HUDEP-2 (cell line): ENCODE measurements around the gene IL1R1.
"Not testable (repeated sequence)": the region's sequence is repeated elsewhere in the genome, so short reads cannot be mapped to it uniquely, and the experiment has no call there.

Experiments used
- DNase-seq, 76 experiments: peaks; one replicate each; lab custom pipeline; 2025; ENCODE audit not compliant: unreplicated experiment in 76 of 76; lab: John Stamatoyannopoulos, UW

The IL1R1 gene

DNA sequence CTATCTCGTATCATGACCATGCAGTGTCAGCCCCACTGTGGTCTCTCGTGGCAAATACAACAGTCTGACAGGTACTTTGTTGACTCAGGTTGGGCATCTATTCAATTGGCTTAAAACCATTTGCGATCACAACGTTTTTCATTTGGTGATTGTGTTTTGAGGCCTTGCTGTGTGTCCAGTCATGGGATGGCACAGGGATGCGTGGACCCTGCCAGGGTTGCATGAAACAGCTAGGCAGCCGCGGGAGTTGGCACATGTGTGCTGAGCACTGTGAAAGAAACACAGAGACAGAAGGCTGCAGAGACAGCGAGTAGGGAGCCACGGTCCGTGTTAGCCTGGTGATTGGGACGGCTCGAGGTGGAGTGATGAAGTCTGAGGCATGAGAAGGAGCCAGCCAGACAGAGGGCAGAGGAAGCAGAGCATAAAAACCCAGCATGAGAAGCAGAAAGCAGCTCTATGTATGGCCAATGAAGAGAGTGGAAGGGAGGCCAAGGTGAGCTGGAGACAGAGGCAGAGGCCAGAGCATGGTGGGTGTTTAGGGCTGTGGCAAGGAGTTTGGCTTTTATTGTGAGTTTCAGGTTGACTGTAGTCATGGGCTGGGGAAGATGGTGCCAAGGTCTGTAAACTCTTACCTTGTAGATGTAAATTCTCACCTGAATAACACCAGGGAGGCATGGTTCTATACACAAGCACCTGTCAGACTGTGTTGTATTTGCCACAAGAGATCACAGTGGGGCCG lies 31.8 kb upstream of the IL1R1 start:
- DNase-seq, result no peak

DNA sequence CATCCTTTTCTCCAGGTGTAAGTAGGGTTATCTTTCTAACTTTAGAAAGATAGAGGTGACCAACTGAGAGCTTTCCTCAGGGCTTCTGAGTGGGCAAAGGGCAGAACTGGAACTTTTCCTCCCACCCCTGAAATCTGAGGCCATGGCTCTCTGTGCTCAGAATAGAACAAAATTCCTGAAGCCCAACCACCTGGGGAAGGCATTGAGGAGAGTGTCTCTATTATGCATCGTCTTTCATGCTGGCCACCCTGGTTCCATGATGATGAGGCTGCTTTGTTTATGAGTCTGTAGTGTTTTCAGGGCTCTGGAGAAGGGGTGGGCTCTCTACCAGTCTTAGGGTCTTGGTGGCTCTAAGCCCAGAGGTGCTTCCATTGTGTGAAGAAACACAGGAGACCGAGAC lies 30.7 kb upstream of the IL1R1 start:
- DNase-seq, result no peak

DNA sequence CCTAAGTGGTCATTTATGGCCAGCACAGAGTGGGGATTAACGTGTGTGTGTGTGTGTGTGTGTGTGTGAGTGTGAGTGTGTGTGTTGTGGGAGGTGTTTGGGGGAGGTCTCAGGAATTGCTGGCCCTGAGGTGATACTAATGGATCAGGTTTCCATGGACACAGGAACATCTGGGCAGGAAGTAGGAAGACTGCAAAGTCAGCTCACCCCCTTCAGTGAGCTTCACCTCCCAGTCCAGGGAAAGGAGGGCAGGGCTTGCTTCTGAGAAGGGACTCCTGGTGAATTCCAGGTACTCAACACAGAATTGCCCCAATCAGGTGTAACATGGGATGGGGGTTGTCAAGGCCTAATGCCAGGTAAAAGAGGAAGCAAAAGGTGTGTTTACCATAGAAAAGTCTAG lies 30.3 kb upstream of the IL1R1 start:
- DNase-seq, result no peak

GRCh38 chr2:102112692-102113665 lies 29.6 kb upstream of the IL1R1 start:
- DNase-seq, result no peak

GRCh38 chr2:102114290-102114721 lies 28.2 kb upstream of the IL1R1 start:
- DNase-seq, result no peak

GRCh38 chr2:102114851-102115497 lies 27.6 kb upstream of the IL1R1 start:
- DNase-seq, result no peak

DNA sequence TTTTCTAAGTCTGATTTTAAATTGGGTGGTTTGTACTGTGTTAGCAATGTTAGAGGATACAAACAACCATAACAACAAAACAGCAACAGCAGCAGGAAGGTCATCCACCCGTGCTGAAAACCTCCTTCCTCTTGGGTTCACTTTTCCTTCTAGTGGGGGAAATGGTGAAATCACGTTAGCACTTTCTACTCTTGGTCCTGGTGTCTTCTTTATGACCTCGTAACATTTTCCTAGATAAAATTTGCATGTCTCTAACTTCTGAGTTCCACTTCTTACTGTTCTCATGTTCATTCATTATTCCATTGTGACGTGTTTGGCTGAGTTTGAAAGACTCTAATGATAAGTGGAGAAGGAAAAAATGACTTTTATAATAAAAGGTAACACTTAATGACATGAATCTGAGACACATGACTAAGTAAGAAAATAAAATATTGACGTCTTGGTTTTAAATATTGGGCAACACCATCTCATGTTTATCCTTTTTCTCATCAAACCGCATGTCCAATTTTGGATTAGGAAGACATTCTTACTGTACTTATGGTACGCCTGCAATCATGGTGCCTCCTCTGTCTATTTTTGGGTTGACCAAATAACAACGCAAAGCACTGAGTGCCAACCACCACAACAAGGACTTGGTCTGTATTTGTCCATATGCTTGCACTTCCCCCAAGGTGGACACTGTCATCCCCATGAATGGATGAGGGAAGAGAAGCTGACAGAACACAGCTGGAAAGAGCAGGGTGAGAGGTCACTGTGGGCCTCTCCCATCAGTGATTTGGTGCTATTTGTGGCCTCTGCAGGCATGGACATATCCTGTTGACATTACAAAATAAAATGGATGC lies 25.7 kb upstream of the IL1R1 start:
- DNase-seq, result no peak

- DNase-seq, result no peak
These were observed 25.1 kb upstream of the IL1R1 start for GRCh38 chr2:102117472-102117858.

- DNase-seq, result no peak
These were observed 23.3 kb upstream of the IL1R1 start for GRCh38 chr2:102119255-102119654.

- no peak for DNase-seq
These were observed 22.3 kb upstream of the IL1R1 start for GRCh38 chr2:102120261-102120660.

DNA sequence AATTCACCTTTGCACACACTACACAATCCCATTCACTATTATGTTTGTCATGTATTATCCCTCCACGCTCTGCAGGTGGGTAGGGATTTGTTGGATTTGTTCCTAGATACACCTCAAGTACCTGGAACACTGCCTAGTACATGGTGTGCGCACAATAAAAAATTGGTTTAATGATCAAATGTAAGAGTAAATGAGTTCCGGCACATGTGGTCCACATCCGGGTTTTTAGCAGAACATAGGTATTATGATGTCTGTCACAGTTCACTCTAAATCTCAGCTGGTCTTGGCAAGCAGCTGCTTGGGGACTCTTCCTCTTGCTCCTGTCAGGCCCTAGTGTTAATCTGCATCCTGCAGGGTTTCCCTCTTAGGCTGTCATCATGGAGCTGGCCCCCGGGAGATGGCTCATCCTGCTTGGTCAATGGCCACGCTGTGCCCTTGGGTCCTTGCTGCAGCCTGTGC lies 21.8 kb upstream of the IL1R1 start:
- no peak for DNase-seq

DNA sequence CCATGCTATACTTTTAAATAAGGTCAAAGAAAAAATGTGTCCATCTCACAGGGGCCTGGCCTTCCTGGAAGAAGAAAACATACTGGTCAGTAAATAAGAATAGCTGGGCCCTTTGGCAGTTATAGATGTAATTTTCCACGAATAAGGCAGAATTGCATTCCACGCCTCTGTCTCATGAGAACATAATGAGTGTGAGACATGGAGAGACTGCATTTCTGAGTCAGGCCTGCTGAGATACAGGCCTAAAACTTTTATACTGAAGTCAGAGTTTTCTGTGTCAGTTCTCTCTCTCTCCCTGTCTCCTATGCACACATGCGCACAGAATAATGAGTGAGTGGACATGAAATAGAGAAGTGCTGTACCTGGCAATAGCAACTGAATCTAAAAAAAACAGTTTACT lies 20.4 kb upstream of the IL1R1 start:
- DNase-seq, result no peak

DNA sequence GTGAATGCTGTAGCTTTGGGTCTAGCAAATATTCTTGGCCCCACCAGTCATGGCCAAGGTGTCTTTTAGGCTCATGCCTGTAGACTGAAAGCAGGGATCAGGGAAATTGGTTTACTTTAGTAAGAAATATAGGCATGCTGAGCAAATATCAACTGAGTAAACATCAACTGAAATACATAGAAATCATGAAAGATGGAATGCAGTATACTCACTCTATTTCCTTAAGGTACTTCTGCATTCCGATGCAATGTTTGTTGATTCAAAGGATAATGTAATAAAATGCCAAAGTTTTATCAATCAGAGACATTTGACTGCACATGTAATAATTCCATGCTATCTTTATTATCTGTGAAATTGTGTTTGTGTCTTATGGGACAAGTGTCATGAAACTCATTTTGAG lies 19.6 kb upstream of the IL1R1 start:
- no peak for DNase-seq

DNA sequence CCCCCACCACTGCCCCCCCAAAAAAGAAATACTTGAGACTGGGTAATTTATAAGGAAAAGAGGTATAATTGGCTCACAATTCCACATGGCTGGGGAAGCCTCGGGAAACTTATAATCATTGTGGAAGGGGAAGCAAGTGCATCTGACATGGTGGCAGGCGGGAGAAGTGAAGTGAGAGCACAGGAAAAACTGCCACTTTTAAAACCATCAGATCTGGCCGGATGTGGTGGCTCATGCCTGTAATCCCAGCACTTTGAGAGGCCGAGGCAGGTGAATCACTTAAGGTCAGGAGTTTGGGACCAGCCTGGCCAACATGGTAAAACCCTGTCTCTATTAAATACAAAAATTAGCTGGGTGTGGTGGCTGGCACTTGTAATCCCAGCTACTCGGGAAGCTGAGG lies 18.1 kb upstream of the IL1R1 start:
- DNase-seq, result not testable (repeated sequence)

- DNase-seq, result no peak
These were observed 16.4 kb upstream of the IL1R1 start for GRCh38 chr2:102126169-102126568.

DNA sequence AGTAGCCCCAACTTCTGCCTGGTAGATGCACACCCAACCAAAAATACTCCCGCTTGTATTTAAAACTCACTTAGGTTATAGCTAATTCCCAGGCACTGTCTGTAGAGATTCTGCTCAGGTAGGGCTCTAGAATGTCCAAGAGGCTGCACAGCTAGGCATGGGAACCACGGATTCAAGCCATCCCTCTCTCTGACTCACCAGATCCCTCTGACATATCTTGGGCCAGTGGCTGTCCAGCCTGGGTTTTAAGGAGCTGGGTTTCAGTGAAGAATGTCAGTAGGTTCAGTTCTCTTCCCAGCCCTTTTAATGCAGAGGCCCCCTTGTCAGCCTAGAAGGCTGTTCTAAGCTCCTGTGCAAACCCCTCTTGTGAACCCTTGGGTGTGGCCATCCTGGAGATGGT lies 15.9 kb upstream of the IL1R1 start:
- no peak for DNase-seq

DNA sequence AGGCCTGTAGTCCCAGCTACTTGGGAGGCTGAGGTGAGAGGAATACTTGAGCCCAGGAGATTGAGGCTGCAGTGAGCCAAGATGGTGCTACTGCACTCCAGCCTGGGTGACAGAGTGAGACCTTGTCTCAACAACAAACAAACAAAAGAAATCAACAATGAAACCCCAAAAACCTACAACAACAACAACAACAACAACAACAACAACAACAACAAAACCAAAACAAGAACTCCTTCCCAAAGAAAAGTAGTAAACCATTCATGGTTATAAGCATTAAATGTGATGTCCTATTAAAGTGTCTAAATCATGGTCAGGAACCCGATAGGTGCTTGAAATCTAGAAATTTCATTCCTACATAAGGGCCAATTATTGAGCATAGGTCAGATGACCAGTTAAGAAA lies 13.5 kb upstream of the IL1R1 start:
- no peak for DNase-seq

DNA sequence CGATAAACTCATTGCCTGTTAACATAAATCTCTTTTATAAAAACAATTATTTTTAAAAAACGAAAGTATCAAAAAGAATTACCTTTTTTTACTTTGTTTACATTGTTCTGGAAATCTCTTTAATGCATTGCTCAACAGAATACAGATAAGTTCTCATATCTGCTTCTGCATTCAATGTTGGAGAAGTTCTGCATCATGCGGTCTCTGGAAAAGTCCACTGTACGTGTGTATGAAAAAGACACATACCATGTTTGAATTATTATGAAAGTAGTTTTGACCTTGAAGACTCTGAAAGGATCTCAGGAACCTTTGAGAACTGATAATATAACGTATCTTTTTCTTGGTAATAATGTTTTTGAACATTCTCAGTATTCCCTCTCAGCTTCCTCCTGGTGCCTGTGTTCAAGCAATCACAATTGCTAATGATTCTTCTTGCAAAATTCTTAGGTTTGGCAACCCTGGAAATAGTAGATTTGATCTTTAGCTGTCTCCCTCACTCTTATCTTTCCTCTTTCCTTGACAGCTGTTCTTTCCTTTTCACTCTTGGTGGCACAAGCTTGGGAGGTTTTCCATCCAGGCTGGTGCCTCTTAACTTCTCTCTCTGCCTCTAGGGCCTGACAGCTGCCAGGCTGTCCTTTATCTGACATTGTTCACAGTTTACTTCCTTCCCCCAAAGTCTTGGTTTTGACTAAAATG lies 12.4 kb upstream of the IL1R1 start:
- no peak for DNase-seq

GRCh38 chr2:102130647-102130991 lies 11.9 kb upstream of the IL1R1 start:
- no peak for DNase-seq

DNA sequence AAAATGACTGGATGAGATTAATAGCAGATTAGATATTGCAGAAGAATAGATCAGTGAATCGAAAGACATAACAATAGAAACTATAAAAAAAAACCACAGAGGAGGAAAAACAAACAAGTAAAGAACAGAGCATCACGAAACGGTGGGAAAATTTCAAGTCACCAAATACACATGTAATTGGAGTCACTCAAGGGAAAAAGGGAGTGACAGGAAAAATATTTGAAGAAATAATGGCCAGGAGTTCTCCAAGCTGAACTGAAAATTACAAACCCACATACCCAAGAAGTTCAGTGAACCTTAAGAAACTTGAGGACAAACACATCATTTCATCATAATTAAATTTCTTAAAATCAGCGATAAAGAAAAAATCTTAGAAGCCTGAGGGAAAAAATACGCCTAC lies 11.0 kb upstream of the IL1R1 start:
- no peak for DNase-seq
